Spinal cord (tissue), 10 donors: ENCODE measurements around the gene CBX8. TPM values are rescaled to one million over a fixed set of nuclear protein-coding genes. Genes with fewer than 3 reads are reported as not detected.
A peak's percentile ranks its signal among the peaks of the same experiment; 100 is the strongest.

Experiments used
- DNase-seq, 6 donors: peaks; one replicate each; pipeline versions ENCODE4 v3.0.0 to v3.0.0-alpha.2; 2013 to 2015; ENCODE audit warnings: low spot score in 6 of 6, low read depth in 4 of 6
- H3K27ac ChIP-seq: one replicate; pipeline ENCODE4 v1.5.1; 2013; ENCODE audit warnings: low read depth, low read length, control low read depth
- H3K27me3 ChIP-seq: one replicate; pipeline ENCODE4 v1.6.1; 2013; ENCODE audit warnings: low read length; ENCODE audit not compliant: control insufficient read depth, insufficient read depth
- H3K36me3 ChIP-seq: one replicate; pipeline ENCODE4 v1.6.1; 2013; ENCODE audit warnings: low read length; ENCODE audit not compliant: control insufficient read depth, insufficient read depth
- H3K4me1 ChIP-seq: one replicate; pipeline ENCODE4 v1.6.1; 2013; ENCODE audit warnings: low read length; ENCODE audit not compliant: control insufficient read depth, insufficient read depth
- H3K4me3 ChIP-seq: one replicate; pipeline ENCODE4 v1.5.1; 2013; ENCODE audit warnings: low read depth, low read length, control low read depth
- H3K9me3 ChIP-seq: one replicate; pipeline ENCODE4 v1.6.1; 2013; ENCODE audit warnings: low read length; ENCODE audit not compliant: control insufficient read depth, insufficient read depth
- WGBS: methylation state at CpG from one replicate; pipeline ENCODE4 v1.1.5; 2013; ENCODE audit warnings: missing lambda C conversion rate; ENCODE audit not compliant: insufficient coverage; 5-methylcytosine and 5-hydroxymethylcytosine counted together
- polyA plus RNA-seq, 2 donors: library from polyadenylated mRNA; unstranded; fragments of 120-200 nt; gene quantifications; one replicate each; pipeline ENCODE4 v1.2.1, GENCODE V29; 2013; ENCODE audit not compliant: insufficient read length in 2 of 2
- total RNA-seq, 2 donors: library from RNA; depleted of rRNA in 1 of 2; stranded (reverse); fragments of 120-200 nt in 1 of 2; fragments of >200 nt in 1 of 2; gene quantifications; one replicate each; pipeline versions ENCODE4 v1.2.3 to v1.2.4, GENCODE V29; 2013 to 2014
- donor health status: healthy.

The CBX8 gene
- total and polyA plus RNA-seq, 4 donors = 3.6 to 14.4 (median 11.5) TPM

DNA sequence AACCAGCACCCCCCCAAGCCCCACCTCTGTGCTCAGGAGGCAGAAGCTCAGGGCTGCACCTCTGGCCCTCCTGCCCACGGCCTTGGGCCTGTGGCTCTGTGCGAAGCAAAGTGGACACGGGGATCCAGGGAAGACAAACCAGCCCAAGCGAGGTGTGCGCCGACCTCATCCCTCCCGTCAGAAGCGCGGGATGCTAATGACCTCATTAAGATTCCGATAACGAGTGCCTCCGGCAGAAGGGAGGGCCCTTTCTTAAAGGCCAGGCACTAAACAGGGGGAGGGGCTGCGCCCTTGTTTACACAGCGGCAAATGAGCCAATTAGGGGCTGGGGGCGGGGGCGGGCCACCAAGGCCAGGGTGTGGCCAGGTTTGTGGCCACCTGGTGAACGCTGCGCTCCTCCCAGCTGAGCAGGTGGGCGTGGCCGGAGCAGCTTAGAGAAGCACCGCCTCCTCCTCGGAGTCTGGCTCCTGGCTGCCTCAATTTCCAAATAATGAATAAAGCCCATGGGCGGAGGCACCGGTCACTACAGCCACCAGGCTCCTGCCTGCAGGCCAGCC, 39.2 kb upstream of the CBX8 start:
- Histone ChIP-seq H3K4me3 (peak overlapping the region; percentile 89), H3K4me1 (peaks cover 83% of the 10 kb centered on the region), H3K9me3 (no peaks in the 10 kb centered on the region), H3K36me3 (peaks cover 54% of the 10 kb centered on the region), H3K27me3 (peaks cover 11% of the 10 kb centered on the region), H3K27ac (no peak overlapping the region)
- 22% methylated on average over 24 of the region's 24 CpGs for WGBS
- peak in 2 of 6 donors; percentile 62 to 74 for DNase-seq

DNA sequence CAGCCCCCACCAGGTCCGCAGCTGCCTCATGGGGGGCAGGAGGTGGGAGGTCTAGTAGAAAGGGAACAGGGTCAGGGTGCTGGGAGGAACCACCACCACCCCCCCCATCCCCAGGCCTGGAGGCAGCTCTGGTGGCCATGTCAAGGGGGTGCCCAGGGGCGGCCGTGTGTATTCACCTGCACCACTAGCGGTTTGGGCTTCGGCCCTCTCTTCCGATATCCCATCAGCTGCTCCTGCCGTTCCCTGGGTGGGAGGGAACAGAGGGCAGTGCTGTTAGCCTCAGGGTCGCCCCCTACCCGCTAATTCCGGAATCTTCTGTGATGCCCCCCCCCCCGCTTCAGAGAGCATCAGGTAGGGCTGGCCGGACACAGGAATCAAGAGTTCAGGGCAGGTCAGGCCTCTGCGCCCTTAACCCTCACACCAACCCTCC, 38.6 kb upstream of the CBX8 start:
- H3K4me3 ChIP-seq = no peak overlapping the region
- peaks cover 6% of the 10 kb centered on the region for H3K27me3 ChIP-seq
- 26% methylated on average over 5 of the region's 13 CpGs for WGBS
- H3K9me3 ChIP-seq = no peaks in the 10 kb centered on the region
- no peak overlapping the region for H3K27ac ChIP-seq
- peaks cover 54% of the 10 kb centered on the region for H3K36me3 ChIP-seq
- no peak for DNase-seq
- peaks cover 83% of the 10 kb centered on the region for H3K4me1 ChIP-seq

DNA sequence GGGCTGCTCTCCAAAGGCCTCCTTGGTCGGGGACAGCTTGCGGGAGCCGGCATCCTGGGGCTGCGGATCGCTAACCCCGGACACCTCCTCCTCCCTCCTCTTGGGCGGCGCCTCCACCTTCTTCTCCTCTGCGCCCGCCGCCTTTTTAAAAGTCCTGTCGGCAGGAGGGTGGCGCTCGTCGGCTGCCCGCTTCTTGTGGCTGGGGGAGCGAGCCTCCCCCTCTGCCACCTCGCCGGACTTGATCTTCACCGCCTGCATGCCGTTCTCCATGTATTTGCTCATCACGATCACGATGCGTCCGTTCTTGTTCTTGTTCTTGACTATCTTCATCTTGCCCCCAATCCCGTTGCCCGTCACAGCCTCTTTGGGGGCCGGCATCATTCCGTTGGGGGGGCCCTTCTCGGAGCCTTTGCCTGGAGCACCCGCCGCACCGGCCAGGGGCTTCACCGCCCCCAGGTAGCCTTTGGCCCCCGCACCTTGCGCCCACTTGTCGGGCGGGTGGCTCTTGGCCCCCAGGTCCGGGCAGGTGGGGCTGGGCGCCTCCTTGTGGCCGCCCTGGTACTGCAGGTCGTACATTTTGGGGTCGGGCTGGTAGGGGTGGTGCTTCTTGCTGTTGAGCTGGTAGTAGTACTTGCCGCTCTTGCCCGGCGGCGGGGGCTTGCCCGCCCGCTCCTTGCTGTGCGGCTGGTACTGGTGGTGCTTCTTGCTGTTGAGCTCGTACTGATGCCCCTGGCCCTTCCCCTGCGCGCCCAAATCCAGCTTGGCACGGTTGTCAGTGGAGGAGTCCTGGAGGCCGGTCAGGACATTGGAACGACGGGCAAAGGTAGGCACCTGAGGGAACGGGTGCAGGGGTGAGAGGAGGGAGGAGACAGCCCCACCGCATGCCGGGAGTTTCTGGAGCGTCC, 37.9 kb upstream of the CBX8 start:
- H3K27ac ChIP-seq = no peak overlapping the region
- 63% methylated on average over 60 of the region's 61 CpGs for WGBS
- no peak overlapping the region for H3K4me3 ChIP-seq
- H3K36me3 ChIP-seq = peaks cover 54% of the 10 kb centered on the region
- peaks cover under 1% of the 10 kb centered on the region for H3K27me3 ChIP-seq
- no peak for DNase-seq
- no peaks in the 10 kb centered on the region for H3K9me3 ChIP-seq
- peaks cover 81% of the 10 kb centered on the region for H3K4me1 ChIP-seq

DNA sequence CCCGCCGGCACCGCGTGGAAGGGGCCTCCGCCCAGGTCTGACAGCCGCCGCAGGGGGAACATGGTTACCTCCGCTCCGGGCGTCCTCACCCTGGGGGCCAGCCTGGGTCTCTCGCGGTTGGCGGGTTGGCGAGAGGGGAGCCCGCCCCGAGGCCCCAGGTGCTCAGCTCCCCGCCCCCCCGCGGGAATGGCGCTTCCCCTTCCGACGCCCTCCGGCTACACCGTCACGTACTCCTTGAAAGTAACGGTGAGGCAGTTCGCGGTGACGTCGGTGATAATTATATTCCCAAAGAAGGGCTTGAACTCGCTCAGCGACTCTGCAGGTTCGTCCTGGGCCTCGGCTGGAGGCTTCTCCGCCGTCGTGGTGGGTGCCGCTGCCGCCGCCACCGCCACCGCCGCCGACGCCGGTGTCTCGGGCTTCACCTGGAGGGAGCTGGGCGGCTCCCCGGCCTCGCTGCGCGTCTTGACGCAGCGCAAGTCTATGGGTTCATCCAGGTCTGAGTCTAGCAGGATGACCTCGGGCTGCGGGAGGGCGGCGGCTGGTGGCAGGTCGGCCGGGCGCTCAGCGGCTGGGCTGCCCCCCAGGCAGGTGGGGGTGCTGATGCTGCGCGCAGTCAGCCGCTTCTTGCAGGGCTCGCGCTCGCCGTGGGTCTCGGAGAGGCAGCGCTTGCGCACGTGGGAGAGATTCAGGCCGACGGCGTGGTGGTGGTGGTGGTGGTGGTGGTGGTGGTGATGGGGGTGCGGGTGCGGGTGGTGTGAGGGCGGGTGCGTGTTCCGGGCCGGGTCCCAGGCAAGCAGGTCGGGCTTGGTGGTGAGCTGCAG, 37.1 kb upstream of the CBX8 start:
- H3K4me3 ChIP-seq = no peak overlapping the region
- H3K27ac ChIP-seq = no peak overlapping the region
- H3K4me1 ChIP-seq = peaks cover 78% of the 10 kb centered on the region
- DNase-seq = no peak
- H3K9me3 ChIP-seq = no peaks in the 10 kb centered on the region
- WGBS = 63% methylated on average over 78 of the region's 83 CpGs
- H3K27me3 ChIP-seq = no peaks in the 10 kb centered on the region
- peaks cover 54% of the 10 kb centered on the region for H3K36me3 ChIP-seq

DNA sequence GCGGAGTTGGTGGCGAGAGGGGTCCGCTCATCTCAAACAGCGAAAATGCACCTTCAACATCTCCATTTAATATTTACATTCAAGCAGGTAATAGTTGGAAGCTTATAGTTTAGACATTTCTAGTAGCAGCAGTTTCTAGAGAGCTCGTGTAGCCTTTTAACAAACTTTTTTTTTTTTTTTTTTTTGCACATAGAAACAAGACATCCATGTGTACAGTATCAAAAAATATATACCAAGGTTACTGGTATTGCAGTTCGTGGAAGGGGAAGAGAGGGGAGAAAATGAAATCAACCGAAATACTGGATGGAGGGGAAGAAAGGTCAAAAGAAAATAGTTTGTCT, 36.2 kb upstream of the CBX8 start:
- no CpG with 5 or more reads among the region's 7 CpGs for WGBS
- Histone ChIP-seq H3K36me3 (peaks cover 54% of the 10 kb centered on the region), H3K4me3 (no peak overlapping the region), H3K27ac (no peak overlapping the region), H3K4me1 (peaks cover 83% of the 10 kb centered on the region), H3K9me3 (no peaks in the 10 kb centered on the region), H3K27me3 (no peaks in the 10 kb centered on the region)
- DNase-seq = no peak

DNA sequence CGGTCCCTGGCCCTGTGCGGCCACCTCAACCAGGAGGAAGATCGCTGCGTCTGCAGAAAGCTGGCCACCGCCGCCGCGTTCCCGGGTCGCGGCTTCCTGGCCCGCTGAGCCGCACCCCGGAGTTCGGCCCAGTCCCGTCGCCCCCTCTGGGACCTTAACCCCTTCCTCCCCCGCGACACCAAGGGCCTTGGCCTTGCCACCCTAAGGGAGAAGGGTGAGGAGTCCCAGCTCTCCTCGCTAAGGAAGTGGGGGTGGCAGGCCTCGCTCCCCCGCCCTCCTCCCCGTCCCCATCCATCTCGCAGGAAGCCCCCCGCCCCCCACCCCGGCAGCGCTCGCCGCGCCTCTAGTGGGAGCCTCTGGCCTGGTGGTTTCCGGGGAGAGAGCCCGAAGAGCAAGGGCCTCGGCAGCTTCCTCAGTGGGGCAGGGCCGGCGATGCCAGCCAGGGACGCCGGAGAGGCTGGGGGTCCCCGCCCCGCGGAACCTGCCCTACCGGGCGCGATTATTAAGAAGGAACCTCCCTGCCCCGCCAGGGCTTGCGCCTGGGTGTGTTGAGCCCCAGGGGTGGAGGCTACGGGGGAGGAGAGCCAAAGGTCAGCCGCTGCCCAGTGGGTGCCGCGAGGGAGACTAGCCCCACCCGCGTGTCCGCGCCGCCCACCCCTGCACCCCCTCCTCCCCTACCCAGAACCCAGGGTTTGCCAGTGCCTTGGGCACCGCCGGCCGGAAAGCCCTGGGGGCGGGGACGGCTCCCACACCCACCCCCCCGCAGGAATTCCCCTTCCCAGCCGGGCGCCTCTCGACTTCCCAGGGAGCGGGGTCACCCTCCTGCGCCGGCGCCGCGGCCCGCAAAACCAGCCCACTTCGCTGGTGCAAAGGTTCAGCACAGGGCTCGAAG, 35.6 kb upstream of the CBX8 start:
- H3K27ac ChIP-seq = peak overlapping the region; percentile 52
- no peaks in the 10 kb centered on the region for H3K9me3 ChIP-seq
- H3K36me3 ChIP-seq = peaks cover 52% of the 10 kb centered on the region
- H3K4me1 ChIP-seq = peaks cover 78% of the 10 kb centered on the region
- DNase-seq = peak in 1 of 6 donors; percentile 53
- peak overlapping the region; percentile 21 for H3K4me3 ChIP-seq
- WGBS = 21% methylated on average over 27 of the region's 72 CpGs
- no peaks in the 10 kb centered on the region for H3K27me3 ChIP-seq

DNA sequence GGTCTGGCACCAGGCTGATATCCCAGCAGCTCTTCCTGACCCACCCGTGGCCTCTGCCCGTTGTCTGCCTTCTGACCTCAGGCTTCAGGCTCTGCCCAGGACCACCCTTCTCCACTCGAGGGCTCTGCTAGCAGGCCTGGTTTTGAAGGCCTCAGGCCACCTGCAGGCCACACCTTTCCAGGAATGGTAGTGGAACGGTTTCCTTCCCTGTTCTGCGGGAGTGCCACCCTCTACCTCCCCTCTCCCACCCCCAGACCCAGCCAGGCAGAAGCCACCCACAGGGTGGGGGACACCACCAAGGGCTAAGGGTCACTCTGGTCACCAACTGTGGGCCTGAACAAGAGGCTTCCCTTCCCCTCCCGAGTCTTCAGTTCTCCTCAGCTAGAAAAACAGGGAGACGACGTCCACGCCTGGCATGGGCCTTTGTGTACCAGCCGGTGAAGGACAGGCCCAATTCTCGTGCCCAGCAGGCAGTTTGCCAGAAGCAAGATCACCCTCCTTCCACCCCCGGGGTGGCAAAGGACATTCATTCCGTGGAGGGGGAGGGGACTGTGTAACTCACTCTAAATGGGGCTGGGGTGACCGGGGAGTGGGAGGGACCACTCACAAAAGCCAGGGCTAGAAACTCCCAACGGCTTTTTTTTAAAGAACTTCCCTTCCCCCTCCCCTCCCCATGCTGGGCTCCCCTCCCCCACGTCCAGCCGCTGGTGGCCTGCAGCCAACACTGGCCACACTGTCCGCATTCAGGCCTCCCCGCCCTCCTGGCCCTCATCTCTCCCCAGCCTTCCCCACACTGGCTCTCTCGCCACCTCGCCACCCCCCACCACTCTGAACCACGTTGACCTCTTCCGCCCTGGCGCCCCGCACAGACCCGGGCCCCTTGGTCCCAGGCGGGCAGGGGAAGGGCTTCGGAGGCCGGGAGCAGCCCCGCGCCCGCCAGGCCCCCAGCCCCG, 34.7 kb upstream of the CBX8 start:
- no peaks in the 10 kb centered on the region for H3K27me3 ChIP-seq
- peaks cover 72% of the 10 kb centered on the region for H3K4me1 ChIP-seq
- H3K4me3 ChIP-seq = no peak overlapping the region
- H3K27ac ChIP-seq = peak overlapping the region; percentile 73
- peak in 2 of 6 donors; percentile 82 to 84 for DNase-seq
- peaks cover 42% of the 10 kb centered on the region for H3K36me3 ChIP-seq
- H3K9me3 ChIP-seq = no peaks in the 10 kb centered on the region
- 20% methylated on average over 24 of the region's 33 CpGs for WGBS

DNA sequence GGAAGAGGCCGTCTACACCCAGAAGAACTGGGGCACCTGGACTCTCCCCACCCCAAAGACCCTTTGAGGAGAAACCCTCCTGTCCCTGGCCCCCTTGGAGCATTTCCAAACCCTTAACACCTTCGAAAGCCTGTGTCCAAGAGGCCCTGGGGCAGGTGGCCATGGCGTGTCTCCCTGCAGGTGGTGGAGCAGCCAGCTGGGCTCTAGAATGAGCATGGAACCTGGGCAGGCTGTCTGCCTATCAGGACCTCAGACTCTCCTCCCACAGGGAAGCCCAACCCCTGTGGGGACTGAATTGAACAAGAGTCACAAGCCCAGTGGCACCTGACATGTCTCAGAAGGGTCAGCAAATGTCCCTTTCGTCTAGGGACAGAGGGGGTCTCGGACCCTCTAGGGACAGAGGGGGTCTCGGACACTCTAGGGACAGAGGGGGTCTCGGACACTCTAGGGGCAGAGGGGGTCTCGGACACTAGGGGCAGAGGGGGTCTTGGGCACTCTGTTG, 33.9 kb upstream of the CBX8 start:
- Histone ChIP-seq H3K9me3 (no peaks in the 10 kb centered on the region), H3K27ac (no peak overlapping the region), H3K36me3 (peaks cover 35% of the 10 kb centered on the region), H3K4me3 (no peak overlapping the region), H3K27me3 (no peaks in the 10 kb centered on the region), H3K4me1 (peaks cover 71% of the 10 kb centered on the region)
- no peak for DNase-seq
- 89% methylated on average over 7 of the region's 8 CpGs for WGBS
